A549 (cell line): Measurements from ENCODE around the gene SLC38A2. TPM values are rescaled to one million over a fixed set of nuclear protein-coding genes. Genes with fewer than 3 reads are reported as not detected.
A peak's percentile ranks its signal among the peaks of the same experiment; 100 is the strongest.

Experiments
- ATAC-seq, 2 experiments: fragments of 200-7000 bp in 1 of 2; fragments of >200 bp in 1 of 2; cut with Nextera tagmentation in 1 of 2; cut with Tn5 transposase in 1 of 2; 3 replicates each; pipeline versions ENCODE4 v1.8.0 to v1.9.1; 2018 to 2020; ENCODE audit warnings: mild to moderate bottlenecking in 1 of 2, moderate library complexity in 1 of 2
- CTCF ChIA-PET: fragments of 300-600 bp; sonication (Branson Sonifier 250); formaldehyde crosslinking; extraction: SDS; loops from one replicate; lab custom pipeline; 2021; ENCODE audit warnings: antibody characterized with exemption, inconsistent platforms; lab: Yijun Ruan, JAX
- POLR2A ChIA-PET: fragments of 350-600 bp; formaldehyde crosslinking; extraction: SDS; loops from one replicate; lab custom pipeline; 2021; ENCODE audit warnings: antibody characterized with exemption, inconsistent platforms; lab: Yijun Ruan, JAX
- DNase-seq, 2 experiments: peaks; one replicate each; pipeline versions ENCODE4 v3.0.0 to v3.0.0-alpha.2; 2011 to 2016; ENCODE audit warnings: low read depth in 1 of 2, low spot score in 1 of 2
- FAIRE-seq: peaks from 2 replicates; lab custom pipeline; 2011; peaks lifted over from hg19 to GRCh38; lab: Jason Lieb, UNC
- H3K27ac ChIP-seq, 2 experiments: fragments of >200 bp; sonication (Bioruptor Twin); formaldehyde crosslinking; 3 replicates each; pipeline ENCODE4 v1.5.1; 2016 to 2017
- H3K4me1 ChIP-seq: fragments of >200 bp; sonication (Bioruptor Twin); formaldehyde crosslinking; 3 replicates; pipeline ENCODE4 v1.6.1; 2016
- H3K4me2 ChIP-seq: fragments of >200 bp; sonication (Bioruptor Twin); formaldehyde crosslinking; 3 replicates; pipeline ENCODE4 v1.6.1; 2016
- H3K4me3 ChIP-seq: fragments of >200 bp; sonication (Bioruptor Twin); formaldehyde crosslinking; 3 replicates; pipeline ENCODE4 v1.5.1; 2016
- H3K9me3 ChIP-seq: fragments of >200 bp; sonication (Bioruptor Twin); formaldehyde crosslinking; 3 replicates; pipeline ENCODE4 v1.6.1; 2016
- EHF ChIP-seq: fragments of 250-450 bp; sonication (Bioruptor Pico); IDR thresholded peaks from 2 replicates; pipeline ENCODE4 v1.5.0; 2020; ENCODE audit warnings: mild to moderate bottlenecking
- EHMT2 ChIP-seq: fragments of 200-600 bp; sonication (generic); IDR thresholded peaks from 2 replicates; pipeline ENCODE4 v1.6.1; 2016; ENCODE audit warnings: antibody characterized with exemption, low read depth, mild to moderate bottlenecking, moderate library complexity
- FOSB ChIP-seq: fragments of 250-450 bp; sonication (Bioruptor Pico); IDR thresholded peaks from 2 replicates; pipeline ENCODE4 v1.5.0; 2020; ENCODE audit warnings: mild to moderate bottlenecking, moderate library complexity
- FOSL2 ChIP-seq, 2 experiments: fragments of 450-650 bp in 1 of 2; fragments of >200 bp in 1 of 2; sonication (Bioruptor Twin) in 1 of 2; formaldehyde crosslinking; IDR thresholded peaks; 2 replicates each; pipeline versions ENCODE4 v1.5.0 to v1.6.1; 2016 to 2020; ENCODE audit warnings: mild to moderate bottlenecking in 1 of 2, moderate library complexity in 1 of 2
- FOXS1 ChIP-seq: fragments of 250-450 bp; sonication (Bioruptor Pico); IDR thresholded peaks from 2 replicates; pipeline ENCODE4 v1.5.0; 2020; ENCODE audit warnings: mild to moderate bottlenecking, moderate library complexity
- HES2 ChIP-seq: fragments of >200 bp; sonication (Bioruptor Twin); formaldehyde crosslinking; IDR thresholded peaks from 2 replicates; pipeline ENCODE4 v1.6.1; 2016
- HEYL ChIP-seq: fragments of 250-450 bp; sonication (Bioruptor Pico); IDR thresholded peaks from 2 replicates; pipeline ENCODE4 v1.8.0; 2021; ENCODE audit warnings: mild to moderate bottlenecking, moderate library complexity
- HOXA7 ChIP-seq: fragments of 250-450 bp; sonication (Bioruptor Pico); IDR thresholded peaks from 2 replicates; pipeline ENCODE4 v1.5.0; 2020; ENCODE audit warnings: mild to moderate bottlenecking, moderate library complexity
- MAFK ChIP-seq: fragments of 450-650 bp; IDR thresholded peaks from 2 replicates; pipeline ENCODE4 v1.6.1; 2014; ENCODE audit not compliant: partially characterized antibody
- NR3C1 ChIP-seq: fragments of >200 bp; sonication (Bioruptor Twin); formaldehyde crosslinking; IDR thresholded peaks from 3 replicates; pipeline ENCODE4 v1.6.1; 2017
- PHF8 ChIP-seq: fragments of 200-600 bp; sonication (generic); IDR thresholded peaks from 2 replicates; pipeline ENCODE4 v1.6.1; 2016; ENCODE audit warnings: low read depth, mild to moderate bottlenecking, antibody characterized with exemption, moderate library complexity, borderline replicate concordance
- RAD21 ChIP-seq, 2 experiments: fragments of >200 bp in 1 of 2; sonication (Bioruptor Twin) in 1 of 2; formaldehyde crosslinking in 1 of 2; IDR thresholded peaks in 1 of 2; conservative IDR thresholded peaks in 1 of 2; 2 replicates in 1 of 2; 3 replicates in 1 of 2; pipeline ENCODE4 v1.6.1; 2012 to 2018; ENCODE audit warnings: inconsistent platforms in 1 of 2
- RARB ChIP-seq: fragments of 250-450 bp; sonication (Bioruptor Pico); IDR thresholded peaks from 2 replicates; pipeline ENCODE4 v1.8.0; 2021; ENCODE audit warnings: mild to moderate bottlenecking, moderate library complexity
- RFX5 ChIP-seq: fragments of 450-650 bp; IDR thresholded peaks from 2 replicates; pipeline ENCODE4 v1.7.1; 2014; ENCODE audit warnings: antibody characterized with exemption, mild to moderate bottlenecking, moderate library complexity
- USF2 ChIP-seq: fragments of 450-650 bp; IDR thresholded peaks from 2 replicates; pipeline ENCODE4 v1.6.1; 2014; ENCODE audit warnings: antibody characterized with exemption
- ZC3H11A ChIP-seq: fragments of 450-650 bp; IDR thresholded peaks from 2 replicates; pipeline ENCODE4 v1.6.1; 2014; ENCODE audit warnings: antibody characterized with exemption, mild to moderate bottlenecking
- ZSCAN20 ChIP-seq: fragments of 250-450 bp; sonication (Bioruptor Pico); IDR thresholded peaks from 2 replicates; pipeline ENCODE4 v1.8.0; 2022; ENCODE audit warnings: mild to moderate bottlenecking, moderate library complexity
- WGBS: methylation state at CpG from one replicate; pipeline ENCODE4 v1.1.6; 2017; ENCODE audit errors: missing lambda C conversion rate; 5-methylcytosine and 5-hydroxymethylcytosine counted together
- polyA plus RNA-seq, 4 experiments: library from polyadenylated mRNA; depleted of rRNA in 3 of 4; stranded (reverse); fragments of >200 nt; fragmentation: RNase III in 1 of 4; extraction: RNeasy Plus Mini Kit Qiagen cat#74134 plus additional on column Dnase treatment in 1 of 4; gene quantifications; 2 replicates in 3 of 4; 3 replicates in 1 of 4; pipeline ENCODE4 v1.2.3, GENCODE V29; 2011 to 2017

SLC38A2 gene
- polyA plus RNA-seq, 2 of the 4 experiments (the other 2 are of a cell fraction) = 187 to 519 TPM

- no peak for TF ChIP-seq MAFK
- TF ChIP-seq HES2 = no peak
- peak; percentile 92 for TF ChIP-seq USF2
Observed at GRCh38 chr12:46382964-46383653, 10.5 kb upstream of the SLC38A2 start (continued).

- peak overlapping the region; percentile 76 for H3K4me2 ChIP-seq
- H3K9me3 ChIP-seq = no peaks in the 10 kb centered on the region
- no peak for FAIRE-seq
- peak overlapping the region; percentile 93 to 99 for H3K27ac ChIP-seq
- ATAC-seq = no peak
- TF ChIP-seq FOSB (CRISPR knock-in tag) = 0 out of 2 replicates have a peak, but pooled peaks have one; percentile 60
- TF ChIP-seq PHF8 = no peak
- TF ChIP-seq HOXA7 (CRISPR knock-in tag) = 0 out of 2 replicates have a peak, but pooled peaks have one; percentile 58
- TF ChIP-seq MAFK = peak; percentile 65
- 0 out of 2 replicates have a peak, but pooled peaks have one; percentile 37 for TF ChIP-seq RARB (CRISPR knock-in tag)
- TF ChIP-seq NR3C1 = no peak
- ChIA-PET POLR2A (interaction anchor here (1.0 to 2.7 kb wide), 3 partner anchors 10 to 113 kb away, joined by 3 to 28 read pairs (median 14); partner anchors contain the start of genes SLC38A1 and SLC38A2), CTCF (interaction anchor here (0.9 to 1.0 kb wide), 2 partner anchors 18 to 142 kb away, joined by 3 read pairs; no protein-coding TSS in a partner anchor)
- no peak for DNase-seq
- 50% methylated on average over 16 of the region's 16 CpGs for WGBS
- peak overlapping the region; percentile 54 for H3K4me3 ChIP-seq
- peaks cover 35% of the 10 kb centered on the region for H3K4me1 ChIP-seq
Observed at GRCh38 chr12:46382408-46382963, 9.9 kb upstream of the SLC38A2 start.

GRCh38 chr12:46380881-46381280, 8.3 kb upstream of the SLC38A2 start:
- CTCF ChIA-PET = interaction anchor here (1.6 kb wide), 1 partner anchor 13 kb away, joined by 3 read pairs; no protein-coding TSS in a partner anchor
- WGBS = 92% methylated on average over 1 of the region's 1 CpG
- ATAC-seq (no peak), FAIRE-seq (no peak), DNase-seq (no peak)
- H3K27ac ChIP-seq = 0 out of 6 replicates have a peak overlapping the region, but pooled peaks of 1 of the 2 experiments have one; percentile 0
- POLR2A ChIA-PET = no interaction called here
- peaks cover 22% of the 10 kb centered on the region for H3K4me1 ChIP-seq
- no peak overlapping the region for H3K4me3 ChIP-seq
- no peaks in the 10 kb centered on the region for H3K9me3 ChIP-seq
- no peak overlapping the region for H3K4me2 ChIP-seq
- TF ChIP-seq RAD21 (conservative IDR thresholded peaks at IDR 0.05 in 1 of 2, IDR thresholded peaks at IDR 0.05 in 1 of 2) = no peak
- no peak for TF ChIP-seq FOSB (CRISPR knock-in tag)

GRCh38 chr12:46380022-46380796, 7.6 kb upstream of the SLC38A2 start:
- CTCF ChIA-PET = interaction anchor here (1.6 kb wide), 1 partner anchor 13 kb away, joined by 3 read pairs; no protein-coding TSS in a partner anchor
- 95% methylated on average over 3 of the region's 3 CpGs for WGBS
- FAIRE-seq = no peak
- TF ChIP-seq RFX5 = no peak
- TF ChIP-seq ZC3H11A = peak; percentile 59
- no peak for TF ChIP-seq ZSCAN20 (CRISPR knock-in tag)
- Histone ChIP-seq H3K27ac (peak overlapping the region in 1 of 2 experiments; percentile 1; a peak in 1 of 6 replicates), H3K4me1 (peaks cover 15% of the 10 kb centered on the region), H3K4me3 (no peak overlapping the region), H3K9me3 (no peaks in the 10 kb centered on the region), H3K4me2 (no peak overlapping the region)
- POLR2A ChIA-PET = no interaction called here
- ATAC-seq = no peak
- no peak for DNase-seq

GRCh38 chr12:46379352-46379751, 6.8 kb upstream of the SLC38A2 start:
- WGBS = 64% methylated on average over 3 of the region's 3 CpGs
- CTCF ChIA-PET = interaction anchor here (1.2 to 1.6 kb wide), 2 partner anchors 12 to 72 kb away, joined by 3 read pairs; no protein-coding TSS in a partner anchor

More at GRCh38 chr12:46379352-46379751, 6.8 kb upstream of the SLC38A2 start:
- ATAC-seq = no peak
- DNase-seq = no peak
- H3K4me1 ChIP-seq = peaks cover 8% of the 10 kb centered on the region; the same call in 2 of the 3 replicates
- TF ChIP-seq HEYL (CRISPR knock-in tag) (no peak), EHMT2 (no peak), FOSL2 (IDR thresholded peaks at IDR 0.05) (no peak), FOSL2 (CRISPR knock-in tag; IDR thresholded peaks at IDR 0.05) (no peak), FOSB (CRISPR knock-in tag) (no peak), EHF (CRISPR knock-in tag) (no peak), FOXS1 (no peak), RFX5 (no peak)
- H3K27ac ChIP-seq = no peak overlapping the region
- FAIRE-seq = no peak
- POLR2A ChIA-PET = no interaction called here
- H3K9me3 ChIP-seq = no peaks in the 10 kb centered on the region
- no peak overlapping the region for H3K4me3 ChIP-seq
- H3K4me2 ChIP-seq = no peak overlapping the region
